Activated gamma-delta T cell treated with Interleukin-2 at 50 U/mL for 16 hours (primary cell): Measurements from ENCODE around the gene TTC27.

Experiments
- DNase-seq: peaks from one replicate; pipeline ENCODE4 v3.0.0-alpha.2; 2020

TTC27 gene

DNA sequence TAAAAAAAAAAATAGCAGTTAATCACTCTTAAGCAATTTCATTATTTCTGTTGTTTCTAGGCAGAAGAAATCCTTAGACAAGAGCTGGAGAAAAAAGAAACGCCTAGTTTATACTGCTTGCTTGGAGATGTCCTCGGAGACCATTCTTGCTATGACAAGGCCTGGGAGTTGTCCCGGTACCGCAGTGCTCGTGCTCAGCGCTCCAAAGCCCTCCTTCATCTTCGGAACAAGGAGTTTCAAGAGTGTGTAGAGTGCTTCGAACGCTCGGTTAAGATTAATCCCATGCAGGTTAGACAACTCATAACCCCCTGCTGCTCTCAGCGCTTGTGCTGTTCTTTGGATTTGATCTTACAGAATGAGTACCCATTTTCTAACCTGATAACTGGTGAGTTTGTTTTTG is 130.4 kb downstream of the TTC27 start:
- no peak for DNase-seq

DNA sequence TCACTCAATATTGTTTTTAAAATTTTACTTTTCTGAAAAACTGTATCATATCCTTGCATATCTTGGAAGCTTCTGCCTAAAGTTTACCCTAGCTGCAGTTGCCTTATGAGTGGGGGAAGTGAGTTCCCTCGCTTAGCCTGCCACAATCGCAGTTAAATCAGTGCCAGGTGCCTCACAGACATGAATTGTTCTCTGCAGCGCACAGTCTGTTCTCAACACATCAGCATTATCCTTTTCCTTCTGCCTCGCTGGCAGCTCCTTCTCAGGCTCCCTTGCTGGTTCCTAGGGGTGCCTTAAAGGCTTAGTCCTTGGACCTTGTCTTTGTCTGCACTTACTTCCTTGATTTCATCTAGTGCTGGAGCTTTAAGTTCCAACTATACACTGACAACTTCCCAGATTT is 132.8 kb downstream of the TTC27 start:
- no peak for DNase-seq

DNA sequence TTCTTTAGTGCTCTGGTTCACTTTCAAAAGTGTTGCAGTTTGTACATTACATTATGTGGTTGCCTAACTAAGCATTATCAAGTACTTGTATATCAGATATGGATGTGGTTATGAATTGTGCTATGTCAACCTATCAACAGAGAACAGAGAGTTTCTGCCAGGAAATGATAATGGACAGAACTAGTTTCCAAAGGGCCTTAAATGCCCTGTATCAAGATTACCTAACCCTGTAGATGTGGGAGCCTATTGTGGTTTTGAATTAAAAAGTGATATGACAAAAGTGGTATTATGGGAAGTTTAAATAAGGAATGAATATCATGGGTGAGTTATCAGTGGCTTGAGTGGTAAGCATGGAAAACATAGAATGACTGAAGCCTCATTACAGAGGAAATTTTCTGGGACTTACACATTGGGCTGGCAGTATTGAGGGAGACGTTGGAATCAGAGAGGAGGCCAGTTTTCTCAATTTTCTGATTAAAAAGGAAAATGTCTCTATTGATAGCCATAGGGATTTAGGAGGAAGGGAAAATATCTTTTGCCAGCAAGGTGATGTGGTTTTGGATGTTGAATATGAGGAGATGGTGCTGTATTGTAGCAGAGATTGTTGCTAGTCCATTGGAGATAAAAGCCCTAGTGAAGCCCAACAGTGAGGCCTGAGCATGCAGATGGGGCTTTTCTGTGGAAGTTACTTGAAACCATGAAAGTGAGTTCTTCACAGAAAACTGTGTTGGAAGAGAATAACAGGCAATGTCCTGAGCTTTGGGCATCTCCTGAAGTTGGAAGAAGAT is 140.7 kb downstream of the TTC27 start:
- DNase-seq, result no peak

DNA sequence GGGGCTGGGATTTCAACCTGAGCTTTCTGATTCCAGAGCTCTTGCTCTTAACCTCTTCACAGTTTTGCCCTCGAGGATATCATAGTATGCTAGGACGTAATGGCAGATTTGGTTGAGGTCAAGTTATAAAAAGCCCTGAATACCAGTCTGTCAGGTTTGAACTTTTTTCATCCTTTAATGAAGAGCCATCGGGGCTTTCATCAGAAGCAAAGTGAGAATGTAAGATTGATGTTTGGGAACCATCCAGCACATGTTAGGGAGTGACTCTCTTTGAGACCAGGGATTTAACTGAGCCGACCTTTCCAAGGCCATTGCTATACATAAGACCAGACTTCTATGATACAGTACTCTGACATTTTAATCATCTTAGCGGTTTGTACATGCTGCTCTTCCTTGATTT is 142.5 kb downstream of the TTC27 start:
- DNase-seq, result no peak

DNA sequence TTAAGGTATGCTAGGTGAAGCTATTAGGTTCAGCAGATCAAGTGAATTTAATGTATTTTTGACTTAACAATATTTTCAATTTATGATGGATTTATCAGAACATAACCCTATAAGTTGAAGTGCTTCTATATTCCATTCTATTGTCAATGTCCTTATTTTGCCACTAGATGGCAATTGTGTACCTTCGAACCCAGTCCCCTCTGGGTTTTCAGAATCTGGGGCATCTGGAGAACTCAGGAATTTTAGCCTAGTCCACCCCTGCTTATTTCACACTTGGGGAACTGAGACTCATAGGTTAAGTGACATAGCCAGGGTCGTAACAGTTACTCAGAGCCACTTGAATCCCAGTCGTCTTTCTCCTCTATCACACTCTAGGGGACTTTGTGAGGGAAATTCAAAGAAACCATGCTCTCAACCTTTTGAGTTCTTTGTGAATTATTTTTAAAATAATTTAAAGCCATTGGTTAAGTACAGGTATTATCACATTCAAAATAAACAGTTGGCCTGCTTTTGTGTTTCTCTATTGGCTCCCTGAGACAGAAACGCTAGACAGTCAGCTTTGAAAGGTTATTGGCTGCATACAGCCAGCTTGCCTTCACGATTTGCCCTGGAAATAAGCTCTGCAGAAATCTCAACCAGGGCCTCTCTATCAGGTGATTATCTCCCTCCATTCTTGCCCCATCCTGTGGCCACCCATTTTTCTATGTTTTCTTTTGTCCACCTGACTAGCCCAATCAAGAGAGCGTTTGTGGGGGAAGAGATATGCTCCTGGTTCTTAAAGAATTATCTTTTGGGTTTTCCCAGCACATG is 145.0 kb downstream of the TTC27 start:
- no peak for DNase-seq

DNA sequence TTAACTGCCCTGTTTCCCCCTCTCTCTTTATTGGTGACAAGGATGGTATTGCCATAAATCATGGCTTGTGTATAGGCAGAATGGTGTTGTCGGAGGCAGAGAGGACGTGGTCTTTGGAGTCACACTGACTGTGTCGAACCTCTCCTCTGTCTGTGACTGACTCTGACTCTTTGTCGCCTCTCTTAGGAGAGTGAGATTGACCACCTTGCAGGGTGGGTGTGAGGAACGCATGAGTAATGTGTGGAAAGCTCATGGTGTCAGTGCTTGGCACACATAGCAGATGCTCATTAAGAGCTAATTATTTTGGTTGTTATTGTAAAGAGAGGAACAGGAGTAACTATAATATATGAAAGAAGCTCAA is 145.6 kb downstream of the TTC27 start:
- DNase-seq, result no peak

DNA sequence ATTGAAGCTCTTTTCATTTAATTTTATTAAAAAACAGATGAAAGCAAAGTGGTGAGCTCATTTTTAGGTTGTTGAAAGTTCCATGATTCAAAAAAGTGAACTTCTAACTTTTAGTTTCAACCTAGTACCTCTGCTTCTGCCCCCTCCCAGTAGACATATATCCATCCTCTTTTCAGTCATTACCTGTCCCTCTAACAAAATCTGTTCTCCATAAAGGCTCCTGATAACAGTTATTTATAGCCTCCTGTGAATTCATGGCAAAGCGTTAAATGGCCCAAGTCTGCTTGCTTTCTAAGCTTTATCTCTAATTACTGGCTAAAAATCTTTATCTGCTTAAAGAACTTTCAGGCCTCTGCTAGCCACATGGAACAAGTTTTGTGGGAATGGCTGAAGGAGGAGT is 148.1 kb downstream of the TTC27 start:
- no peak for DNase-seq

DNA sequence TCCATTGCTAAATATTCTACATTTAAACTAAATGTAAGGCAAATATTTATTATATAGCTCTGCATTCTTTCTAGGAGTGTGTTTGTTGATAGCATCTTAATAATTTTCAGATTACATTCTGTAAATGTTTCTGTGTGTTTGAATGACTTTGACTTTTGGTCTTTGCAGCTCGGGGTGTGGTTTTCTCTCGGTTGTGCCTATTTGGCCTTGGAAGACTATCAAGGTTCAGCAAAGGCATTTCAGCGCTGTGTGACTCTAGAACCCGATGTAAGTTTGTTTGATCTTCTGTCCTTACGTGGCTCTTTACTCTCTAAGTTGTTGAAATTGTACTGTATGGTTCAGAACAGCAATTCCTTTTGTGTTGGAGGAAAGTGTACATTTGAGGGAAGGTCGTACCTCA is 149.9 kb downstream of the TTC27 start:
- no peak for DNase-seq

DNA sequence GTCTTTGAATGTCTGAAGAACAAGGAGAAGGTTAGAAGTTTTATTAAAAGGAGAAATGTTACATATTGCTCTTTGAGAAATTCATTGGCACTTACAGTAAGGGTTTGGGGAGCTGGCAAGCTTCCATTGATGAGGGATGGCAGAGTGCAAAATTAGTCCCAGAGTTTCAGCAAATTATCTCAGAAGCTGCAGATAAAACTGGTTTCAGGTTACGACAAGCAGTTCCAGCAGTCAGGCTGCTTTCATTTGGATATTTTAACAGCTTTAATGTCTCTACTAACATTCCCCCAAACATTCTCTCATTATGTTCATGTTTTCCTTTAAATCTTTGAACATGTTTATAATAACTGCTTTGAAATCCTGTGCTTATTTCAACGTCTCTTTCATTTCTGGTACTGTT is 153.1 kb downstream of the TTC27 start:
- DNase-seq, result no peak

DNA sequence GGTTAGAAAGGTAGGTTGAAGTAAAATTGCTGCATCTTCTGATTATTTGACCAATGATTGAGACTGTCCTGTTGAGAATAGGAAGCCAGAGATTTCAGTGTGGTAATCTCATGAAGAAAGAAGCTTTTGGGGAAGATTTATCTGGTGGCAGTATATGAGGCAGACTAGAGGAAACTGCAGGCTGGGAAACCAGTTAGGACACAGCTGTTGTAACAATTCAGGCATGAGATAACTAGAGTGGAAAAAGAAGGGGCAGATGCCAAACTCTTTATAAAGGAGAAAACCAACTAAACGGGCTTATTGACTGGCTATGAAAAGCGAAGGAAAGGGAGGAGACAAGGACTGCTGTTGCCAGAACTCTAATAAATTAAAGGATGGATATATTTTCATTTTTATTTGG is 155.6 kb downstream of the TTC27 start:
- no peak for DNase-seq

DNA sequence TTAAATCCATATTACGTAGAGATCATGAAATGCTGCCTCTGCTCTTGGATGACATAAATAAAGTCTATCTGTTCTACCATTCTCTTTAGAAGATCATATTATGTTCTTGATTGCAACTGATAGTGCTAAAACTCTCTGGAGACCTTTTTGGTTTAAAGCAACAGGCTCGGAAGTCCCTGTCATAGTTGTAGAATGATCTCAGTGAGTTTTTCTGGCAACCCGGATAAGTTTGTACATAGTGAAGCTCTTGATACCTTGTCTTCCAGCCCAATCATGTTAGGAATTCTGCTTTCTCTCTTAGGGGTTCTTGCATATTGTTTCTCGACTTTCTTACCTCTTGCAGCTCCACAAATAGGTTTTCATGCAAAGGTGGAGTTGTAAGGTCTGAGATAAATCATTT is 156.1 kb downstream of the TTC27 start:
- DNase-seq, result no peak

DNA sequence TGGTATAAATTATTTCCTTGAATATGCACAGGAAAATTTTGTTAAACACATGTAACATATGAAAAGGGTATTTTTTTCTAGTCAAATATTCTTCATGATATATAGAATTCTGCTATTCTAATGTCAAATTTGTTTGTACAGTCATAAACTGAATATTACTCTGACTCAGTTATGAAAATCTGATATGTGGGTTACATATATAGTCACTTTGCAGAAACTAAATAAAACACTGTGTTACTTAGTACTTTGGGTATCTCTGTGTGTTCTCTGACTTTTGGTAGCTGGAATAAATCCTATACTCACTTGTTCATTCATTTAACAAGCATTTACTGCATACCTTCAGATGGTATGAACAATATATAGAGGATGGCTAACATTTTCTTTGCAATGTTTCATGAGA is 159.4 kb downstream of the TTC27 start:
- no peak for DNase-seq

DNA sequence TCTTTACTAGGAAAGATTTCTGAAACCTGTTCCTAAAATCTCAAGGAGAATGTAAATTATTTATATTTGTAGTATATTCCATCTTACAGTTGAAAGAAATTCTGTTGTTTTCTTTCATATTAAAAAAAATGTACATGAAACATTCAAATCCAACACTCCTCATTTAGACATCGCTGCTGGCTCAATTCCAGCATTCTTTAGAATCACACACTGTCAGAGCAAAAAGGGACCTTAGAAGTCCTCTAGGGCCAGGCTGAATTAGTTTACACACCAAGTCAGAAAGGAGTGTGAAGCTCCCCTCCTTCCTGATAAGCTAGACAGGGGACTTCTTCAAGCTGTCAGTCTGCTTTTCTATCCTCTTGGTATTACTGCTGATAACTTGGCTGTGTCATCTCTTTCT is 160.3 kb downstream of the TTC27 start:
- no peak for DNase-seq

DNA sequence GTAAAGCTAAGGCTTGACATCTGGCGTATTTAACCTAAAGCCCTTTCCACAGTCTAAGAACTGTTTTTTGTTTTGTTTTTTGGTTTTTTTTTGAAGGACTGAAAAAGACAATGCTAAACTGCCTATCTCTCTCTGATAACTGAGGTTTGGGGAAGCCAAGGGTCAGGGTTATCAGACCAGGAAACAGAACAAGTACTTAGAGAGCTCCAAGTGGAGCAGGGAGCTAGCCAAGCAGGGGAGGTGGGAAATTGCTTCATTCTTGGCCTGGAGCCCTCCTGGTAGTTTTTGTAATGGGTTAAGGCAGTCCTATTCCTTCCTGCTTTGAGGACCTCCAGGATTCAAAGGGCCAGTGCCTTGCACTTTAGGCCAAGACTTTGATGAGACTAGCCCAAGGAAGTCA is 164.6 kb downstream of the TTC27 start:
- DNase-seq, result no peak

DNA sequence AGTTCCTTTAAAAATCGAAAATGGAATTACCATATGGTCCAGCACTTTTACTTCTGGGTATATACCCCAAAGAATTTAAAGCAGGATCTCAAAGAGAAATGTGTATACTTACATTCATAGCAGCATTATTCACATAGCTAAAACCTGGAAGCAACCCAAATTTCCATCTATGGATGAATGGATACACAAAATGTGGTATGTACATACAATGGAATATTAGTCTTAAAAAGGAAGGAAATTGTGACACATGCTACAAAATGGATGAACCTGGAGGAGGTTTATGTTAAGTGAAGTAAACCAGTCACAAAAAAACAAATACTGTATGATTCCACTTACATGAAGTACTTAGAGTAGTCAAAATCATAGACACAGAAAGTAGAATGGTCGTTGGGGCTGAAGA is 171.0 kb downstream of the TTC27 start:
- DNase-seq, result no peak

DNA sequence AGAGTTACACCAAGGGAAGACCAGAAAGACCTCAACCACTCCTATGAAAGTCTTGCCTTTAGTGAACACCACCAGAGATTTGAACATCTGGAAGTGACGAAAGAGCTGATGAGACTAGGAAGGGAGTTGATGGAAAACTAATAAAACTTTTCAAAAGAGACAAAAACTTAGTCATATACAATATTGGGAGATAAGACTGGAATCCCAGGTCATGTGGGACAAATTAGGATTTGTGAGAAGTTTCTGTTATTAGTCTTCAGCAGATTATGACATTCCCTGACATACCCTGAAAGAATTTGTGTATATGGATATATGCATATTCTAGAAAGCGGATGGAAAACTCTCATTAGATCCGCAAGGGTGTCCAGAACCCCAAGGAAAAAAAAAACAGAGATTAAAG is 173.9 kb downstream of the TTC27 start:
- no peak for DNase-seq

DNA sequence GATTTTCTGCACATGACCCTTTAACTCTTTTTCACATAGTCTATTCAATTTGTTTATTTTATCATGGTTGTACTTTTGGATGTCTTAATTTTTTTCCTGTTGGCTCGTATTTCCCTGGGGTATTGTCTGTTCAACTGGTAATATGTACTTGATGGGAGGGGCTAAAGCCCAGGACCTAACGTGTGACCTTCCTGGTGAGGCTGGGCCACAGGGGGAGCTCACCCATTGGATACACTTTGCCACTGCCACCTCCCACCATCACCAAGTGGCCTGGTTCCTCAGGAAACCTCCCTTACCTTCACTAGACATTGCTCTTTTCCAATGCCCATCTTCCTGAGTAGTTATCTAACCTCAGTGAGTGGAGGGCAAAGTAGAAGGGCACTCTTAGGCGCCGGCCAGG is 175.0 kb downstream of the TTC27 start:
- DNase-seq, result no peak

DNA sequence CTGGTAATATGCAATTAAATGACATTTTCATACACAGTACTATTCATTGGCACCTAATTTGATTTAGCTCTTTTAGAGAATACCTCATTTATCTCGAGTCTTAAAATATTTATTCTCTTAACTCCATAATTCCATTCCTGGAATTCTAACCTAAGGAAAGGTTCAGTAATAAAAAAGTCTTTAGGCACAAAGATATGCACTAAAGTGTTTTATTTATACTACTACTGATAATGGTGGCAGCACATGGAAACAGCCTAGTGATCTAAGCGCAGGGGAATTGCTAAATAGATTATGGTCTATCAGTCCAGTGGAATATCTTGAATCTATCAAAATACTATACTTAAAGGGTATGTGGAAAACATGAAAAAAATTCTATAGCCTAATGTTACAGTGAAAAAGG is 176.4 kb downstream of the TTC27 start:
- no peak for DNase-seq

DNA sequence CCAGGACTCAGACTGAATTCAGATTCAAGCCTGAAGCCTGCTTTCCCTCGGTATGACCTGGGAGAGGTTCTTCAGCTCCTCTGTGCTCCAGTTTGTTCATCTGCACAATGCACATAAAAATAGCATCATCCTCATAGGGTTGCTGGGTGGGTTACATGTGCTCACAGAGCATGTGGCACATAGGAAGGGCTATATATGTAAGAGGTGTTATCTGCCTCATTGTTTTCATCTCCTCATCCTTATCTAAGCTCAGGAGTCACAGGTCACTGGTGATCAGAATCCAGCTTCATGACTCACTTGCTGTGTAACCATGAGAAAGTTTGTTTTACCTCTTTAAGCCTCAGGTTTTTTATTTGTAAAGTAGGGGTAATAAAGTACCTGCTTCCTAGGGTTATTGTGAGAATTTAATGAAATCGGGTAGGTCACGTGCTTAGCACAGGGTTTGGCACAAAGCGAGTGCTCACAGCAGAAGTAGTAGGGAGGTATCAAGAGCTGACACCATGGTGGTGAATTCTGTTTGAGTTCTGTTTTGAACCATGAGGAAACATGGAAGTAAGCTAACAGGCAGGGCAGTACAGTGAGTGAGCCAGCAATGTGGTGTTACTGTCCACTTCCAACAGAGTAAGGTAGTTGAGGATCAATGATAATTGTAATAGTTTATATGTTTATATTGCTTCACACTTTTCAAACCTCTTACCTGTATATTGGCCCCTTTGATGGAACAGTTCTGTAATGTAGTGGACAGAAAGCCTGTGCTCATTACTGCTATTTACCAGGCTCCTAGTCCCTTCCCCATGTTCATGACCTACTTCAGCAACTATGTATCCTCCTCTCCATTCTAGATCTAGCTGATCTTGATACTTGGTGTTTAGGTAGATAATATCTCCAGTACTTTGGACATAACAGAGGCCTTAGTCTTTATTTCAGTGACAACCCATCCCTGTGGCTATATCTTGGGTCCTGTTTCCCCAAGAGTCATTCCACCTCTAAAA is 177.6 kb downstream of the TTC27 start:
- DNase-seq, result no peak

DNA sequence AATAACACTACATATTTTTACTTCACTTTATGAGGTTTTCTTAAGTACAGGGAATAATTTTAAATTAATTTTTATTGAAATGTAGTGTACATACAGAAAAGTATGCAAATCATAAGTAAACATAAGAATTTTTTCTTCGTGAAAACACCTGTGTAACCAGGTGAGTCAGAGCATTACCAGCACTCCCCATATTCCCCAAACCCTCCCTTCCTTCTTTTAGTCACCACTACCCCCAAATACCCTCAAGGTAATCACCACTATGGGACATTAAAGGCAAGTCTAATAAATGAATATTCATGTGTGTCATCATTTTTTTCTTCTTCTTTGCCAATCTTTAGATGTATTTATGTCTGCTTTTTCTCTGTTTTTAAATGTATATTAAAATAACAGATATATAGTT is 179.0 kb downstream of the TTC27 start:
- no peak for DNase-seq

DNA sequence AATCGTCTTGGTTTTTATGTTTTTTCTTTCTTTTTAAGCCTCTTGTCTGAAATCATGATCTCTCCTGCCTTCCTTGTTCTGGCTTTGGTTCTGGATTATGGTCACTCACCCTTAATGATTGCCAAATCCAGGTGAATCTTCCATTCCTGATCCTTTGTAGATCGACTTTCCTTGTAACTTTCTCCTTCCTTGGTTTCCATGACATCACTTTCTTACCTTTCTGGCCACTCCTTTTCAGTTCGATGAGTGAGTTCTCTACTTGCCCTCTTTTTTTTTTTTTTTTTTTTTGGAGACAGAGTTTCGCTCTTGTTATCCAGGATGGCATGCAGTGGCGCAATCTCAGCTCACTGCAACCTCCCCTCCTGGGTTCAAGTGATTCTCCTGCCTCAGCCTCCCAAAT is 179.8 kb downstream of the TTC27 start:
- no peak for DNase-seq

DNA sequence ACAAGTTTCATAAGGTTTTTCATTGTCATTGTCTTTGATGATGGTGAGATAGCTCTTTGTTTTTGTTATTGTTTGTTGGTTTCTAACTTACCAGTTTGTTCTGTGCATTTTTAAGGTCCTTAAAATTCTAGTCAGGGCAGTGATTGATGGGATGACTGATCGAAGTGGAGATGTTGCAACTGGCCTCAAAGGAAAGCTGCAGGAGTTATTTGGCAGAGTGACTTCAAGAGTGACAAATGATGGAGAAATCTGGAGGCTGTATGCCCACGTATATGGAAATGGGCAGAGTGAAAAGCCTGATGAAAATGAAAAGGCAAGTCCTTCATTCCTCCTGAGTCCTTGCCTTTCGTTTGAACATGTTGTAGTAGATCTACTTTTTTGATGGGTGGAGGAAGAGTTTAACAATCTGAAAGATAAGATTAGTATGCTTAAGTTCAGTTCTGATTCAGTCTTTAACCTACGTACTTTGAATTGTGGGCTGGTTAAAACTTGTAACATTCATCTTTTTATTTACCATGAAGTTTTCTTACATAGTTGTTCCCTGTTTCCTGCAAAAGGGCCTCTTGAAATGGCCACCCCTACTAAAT is 183.2 kb downstream of the TTC27 start:
- no peak for DNase-seq

DNA sequence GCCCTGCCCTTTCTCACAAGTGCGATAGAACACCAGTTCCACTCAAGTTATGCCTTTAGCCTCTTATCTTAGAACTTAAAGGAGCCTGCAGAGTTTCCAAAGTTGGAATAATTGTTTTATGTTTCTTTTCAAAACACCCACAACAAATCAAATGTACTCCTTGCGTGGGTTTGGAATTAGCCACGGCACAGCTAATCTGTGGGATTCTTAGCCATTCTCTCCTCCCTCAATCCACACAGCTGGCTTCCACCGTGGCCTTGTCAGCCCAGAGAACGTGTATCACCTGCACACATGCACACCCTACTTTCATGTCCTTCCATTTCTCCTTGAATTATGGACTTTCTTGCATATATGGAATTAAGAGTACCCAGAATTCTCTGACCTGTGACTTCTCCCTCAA is 183.8 kb downstream of the TTC27 start:
- no peak for DNase-seq
